ENCODE measurements around the gene ABHD2. TPM values are rescaled to one million over a fixed set of nuclear protein-coding genes. Genes with fewer than 3 reads are reported as not detected.

Gene ABHD2
- polyA plus RNA-seq, 3 donors, result 29.2 to 30.1 (median 29.6) TPM

- no peak for DNase-seq (ENCODE audit: extremely low read depth in 1 of 11, low read depth in 9 of 11, low spot score in 4 of 11)
These were observed 82.1 kb downstream of the ABHD2 start for GRCh38 chr15:89170364-89170763.

- no peak for DNase-seq (ENCODE audit: extremely low read depth in 1 of 11, low read depth in 9 of 11, low spot score in 4 of 11)
These were observed 83.1 kb downstream of the ABHD2 start for GRCh38 chr15:89171136-89172072.

- DNase-seq (ENCODE audit: extremely low read depth in 1 of 11, low read depth in 9 of 11, low spot score in 4 of 11), result no peak
These were observed 84.7 kb downstream of the ABHD2 start for GRCh38 chr15:89172921-89173320.

GRCh38 chr15:89174476-89174875 lies 86.2 kb downstream of the ABHD2 start:
- no peak for DNase-seq (ENCODE audit: extremely low read depth in 1 of 11, low read depth in 9 of 11, low spot score in 4 of 11)

GRCh38 chr15:89175617-89176191 lies 87.4 kb downstream of the ABHD2 start:
- no peak for DNase-seq (ENCODE audit: extremely low read depth in 1 of 11, low read depth in 9 of 11, low spot score in 4 of 11)

- DNase-seq (ENCODE audit: extremely low read depth in 1 of 11, low read depth in 9 of 11, low spot score in 4 of 11), result no peak
These were observed 88.9 kb downstream of the ABHD2 start for GRCh38 chr15:89177116-89177515.

GRCh38 chr15:89177633-89178306 lies 89.5 kb downstream of the ABHD2 start:
- peak; percentile 45 to 84 (median 70) for DNase-seq (ENCODE audit: extremely low read depth in 1 of 11, low read depth in 9 of 11, low spot score in 4 of 11)

GRCh38 chr15:89178307-89178977 lies 90.2 kb downstream of the ABHD2 start:
- no peak for DNase-seq (ENCODE audit: extremely low read depth in 1 of 11, low read depth in 9 of 11, low spot score in 4 of 11)

- no peak for DNase-seq (ENCODE audit: extremely low read depth in 1 of 11, low read depth in 9 of 11, low spot score in 4 of 11)
These were observed 92.0 kb downstream of the ABHD2 start for GRCh38 chr15:89179966-89180875.

GRCh38 chr15:89184357-89184756 lies 96.1 kb downstream of the ABHD2 start:
- DNase-seq (ENCODE audit: extremely low read depth in 1 of 11, low read depth in 9 of 11, low spot score in 4 of 11), result no peak

- DNase-seq (ENCODE audit: extremely low read depth in 1 of 11, low read depth in 9 of 11, low spot score in 4 of 11), result no peak
These were observed 96.8 kb downstream of the ABHD2 start for GRCh38 chr15:89184886-89185526.

- no peak for DNase-seq (ENCODE audit: extremely low read depth in 1 of 11, low read depth in 9 of 11, low spot score in 4 of 11)
These were observed 98.5 kb downstream of the ABHD2 start for GRCh38 chr15:89186803-89187202.

- no peak for DNase-seq (ENCODE audit: extremely low read depth in 1 of 11, low read depth in 9 of 11, low spot score in 4 of 11)
These were observed 99.2 kb downstream of the ABHD2 start for GRCh38 chr15:89187301-89187985.

GRCh38 chr15:89187986-89188514 lies 99.8 kb downstream of the ABHD2 start:
- no peak for DNase-seq (ENCODE audit: extremely low read depth in 1 of 11, low read depth in 9 of 11, low spot score in 4 of 11)

- DNase-seq (ENCODE audit: extremely low read depth in 1 of 11, low read depth in 9 of 11, low spot score in 4 of 11), result no peak
These were observed 103.9 kb downstream of the ABHD2 start for GRCh38 chr15:89192136-89192535.

GRCh38 chr15:89192766-89193165 lies 104.5 kb downstream of the ABHD2 start:
- no peak for DNase-seq (ENCODE audit: extremely low read depth in 1 of 11, low read depth in 9 of 11, low spot score in 4 of 11)

- no peak for DNase-seq (ENCODE audit: extremely low read depth in 1 of 11, low read depth in 9 of 11, low spot score in 4 of 11)
These were observed 106.4 kb downstream of the ABHD2 start for GRCh38 chr15:89194608-89195007.

Data from renal cortex interstitium (tissue), 11 donors.